HG02798 (cell line): ENCODE results near the gene KIF16B.
"Not testable (repeated sequence)": the region's sequence is repeated elsewhere in the genome, so short reads cannot be mapped to it uniquely, and the experiment has no call there.

Source experiments
- ATAC-seq: cut with Tn5 transposase; IDR thresholded peaks from one replicate; pipeline ENCODE4 v1.9.1; 2021; ENCODE audit warnings: mild to moderate bottlenecking; ENCODE audit not compliant: unreplicated experiment, poor library complexity

The KIF16B gene

GRCh38 chr20:16573001-16573965 is at the start of gene KIF16B:
KIF16B (minus strand) TSS chr20:16573448; CDS start chr20:16573275, 173 bp downstream.
- peak; percentile 87 for ATAC-seq

- no peak for ATAC-seq
Observed at GRCh38 chr20:16622501-16622900, 49.3 kb upstream of the KIF16B start.

- ATAC-seq, result no peak
Observed at GRCh38 chr20:16621435-16622141, 48.3 kb upstream of the KIF16B start.

GRCh38 chr20:16620961-16621360 is 47.7 kb upstream of the KIF16B start:
- no peak for ATAC-seq

GRCh38 chr20:16619953-16620352 is 46.7 kb upstream of the KIF16B start:
- no peak for ATAC-seq

- no peak for ATAC-seq
Observed at GRCh38 chr20:16617056-16617455, 43.8 kb upstream of the KIF16B start.

- ATAC-seq, result no peak
Observed at GRCh38 chr20:16616317-16616716, 43.1 kb upstream of the KIF16B start.

- ATAC-seq, result no peak
Observed at GRCh38 chr20:16615199-16615598, 42.0 kb upstream of the KIF16B start.

GRCh38 chr20:16613954-16614353 is 40.7 kb upstream of the KIF16B start:
- ATAC-seq, result no peak

- ATAC-seq, result no peak
Observed at GRCh38 chr20:16612706-16613105, 39.5 kb upstream of the KIF16B start.

GRCh38 chr20:16611817-16612216 is 38.6 kb upstream of the KIF16B start:
- ATAC-seq, result no peak

GRCh38 chr20:16609066-16609465 is 35.8 kb upstream of the KIF16B start:
- ATAC-seq, result no peak

GRCh38 chr20:16608277-16608650 is 35.0 kb upstream of the KIF16B start:
- no peak for ATAC-seq

GRCh38 chr20:16607364-16608276 is 34.4 kb upstream of the KIF16B start:
- ATAC-seq, result no peak

GRCh38 chr20:16606468-16607070 is 33.3 kb upstream of the KIF16B start:
- no peak for ATAC-seq

GRCh38 chr20:16601047-16601446 is 27.8 kb upstream of the KIF16B start:
- no peak for ATAC-seq

GRCh38 chr20:16599257-16599656 is 26.0 kb upstream of the KIF16B start:
- ATAC-seq, result no peak

- no peak for ATAC-seq
Observed at GRCh38 chr20:16596991-16597390, 23.7 kb upstream of the KIF16B start.

- not testable (repeated sequence) for ATAC-seq
Observed at GRCh38 chr20:16596404-16596803, 23.2 kb upstream of the KIF16B start.

- no peak for ATAC-seq
Observed at GRCh38 chr20:16595376-16595775, 22.1 kb upstream of the KIF16B start.
